Measurements from ENCODE around the gene NDRG4. TPM values are rescaled to one million over a fixed set of nuclear protein-coding genes. Genes with fewer than 3 reads are reported as not detected.

The NDRG4 gene
- total RNA-seq, 2 donors from 2014 or later: 13.4 to 359 TPM

- intact Hi-C loops (cut with DNase I): no loop called here
- DNase-seq (ENCODE audit: low spot score): no peak
- Histone ChIP-seq H3K9me3 (no peaks in the 10 kb centered on the region), H3K27ac (no peak overlapping the region), H3K27me3 (replicated peaks; ENCODE audit: insufficient read depth) (no peaks in the 10 kb centered on the region), H3K4me1 (replicated peaks) (peaks cover 4% of the 10 kb centered on the region), H3K36me3 (no peaks in the 10 kb centered on the region), H3K4me3 (no peak overlapping the region)
- WGBS: 78% methylated on average over 20 of the region's 20 CpGs
- TF ChIP-seq CTCF (IDR thresholded peaks at IDR 0.05) (no peak), POLR2A (IDR thresholded peaks at IDR 0.05) (no peak), POLR2AphosphoS5 (IDR thresholded peaks at IDR 0.05) (no peak)
Observed at GRCh38 chr16:58506241-58507194, 6.6 kb downstream of the NDRG4 start.

DNA sequence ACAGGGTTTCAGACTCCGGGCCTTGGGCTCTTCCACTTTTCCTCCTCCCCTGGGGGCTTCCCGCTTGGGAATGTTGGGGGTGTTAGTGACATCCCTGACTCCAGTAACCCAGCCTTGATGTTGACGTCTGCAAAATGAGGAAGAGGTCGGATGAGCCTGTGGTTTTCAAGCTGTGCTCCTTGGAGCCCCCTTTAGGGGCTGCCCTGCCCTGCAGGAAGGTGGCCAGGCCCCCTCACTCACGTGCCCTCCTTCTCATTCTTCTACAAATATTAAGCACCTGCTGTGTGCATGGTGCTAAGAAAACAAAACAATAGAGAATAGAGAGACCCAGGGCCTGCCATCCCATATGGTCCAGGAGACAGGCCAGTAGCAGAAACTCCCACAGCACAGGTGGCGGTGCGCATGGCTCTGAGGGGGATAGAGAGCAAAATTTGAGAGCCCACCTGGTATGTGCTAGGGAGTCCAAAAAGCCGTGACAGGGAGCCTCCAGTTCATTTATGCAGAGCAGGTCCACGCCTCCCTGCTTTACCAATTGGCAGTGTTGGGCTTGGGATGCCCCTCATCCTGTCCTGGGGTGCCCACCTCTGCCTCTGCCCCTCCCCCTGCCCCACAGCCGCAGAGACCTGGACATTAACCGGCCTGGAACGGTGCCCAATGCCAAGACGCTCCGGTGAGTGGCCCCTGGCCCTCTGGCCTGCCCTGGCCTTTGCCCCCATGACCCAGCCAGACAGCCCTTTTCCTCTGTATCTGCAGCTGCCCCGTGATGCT is 7.4 kb downstream of the NDRG4 start:
- no peak for DNase-seq (ENCODE audit: low spot score)

DNA sequence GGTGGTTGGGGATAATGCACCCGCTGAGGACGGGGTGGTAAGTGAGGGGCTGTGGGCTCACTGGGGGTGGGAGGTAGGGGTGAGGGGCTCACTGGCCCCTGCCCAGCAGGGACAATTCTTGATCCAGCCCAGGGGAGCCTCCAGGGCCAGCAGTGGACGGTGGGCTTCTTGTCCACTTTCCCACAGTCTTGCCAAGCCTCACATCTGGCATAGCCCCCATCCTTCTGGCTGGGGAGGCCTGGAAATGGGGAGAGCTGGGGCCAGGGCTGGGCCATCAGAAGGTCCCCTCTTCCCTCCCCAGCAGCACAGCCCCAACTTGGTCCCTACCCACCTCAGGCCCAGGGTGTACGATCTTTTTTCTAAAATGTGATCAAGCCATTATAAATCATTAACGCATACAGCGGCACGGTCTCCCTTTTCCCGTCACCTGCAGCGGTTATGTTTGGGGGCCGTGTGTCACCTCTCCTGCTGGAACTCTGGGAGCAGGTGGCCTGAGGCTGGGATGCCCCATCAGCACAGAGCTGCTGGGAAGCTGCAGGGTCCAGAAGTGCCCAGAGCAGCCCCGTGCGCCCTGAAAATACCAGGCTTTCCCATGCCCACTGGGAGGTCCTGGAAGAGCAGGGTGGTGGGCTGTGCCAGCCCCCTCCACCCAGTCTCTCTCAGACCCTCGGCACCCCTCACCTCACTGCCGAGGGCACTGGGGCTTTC is 8.2 kb downstream of the NDRG4 start:
- intact Hi-C loops (cut with DNase I): no loop called here
- H3K36me3 ChIP-seq: no peaks in the 10 kb centered on the region
- no peak overlapping the region for H3K4me3 ChIP-seq
- no peak for DNase-seq (ENCODE audit: low spot score)
- no peak for TF ChIP-seq CTCF (IDR thresholded peaks at IDR 0.05)
- TF ChIP-seq POLR2A (IDR thresholded peaks at IDR 0.05): no peak
- no peak for TF ChIP-seq POLR2AphosphoS5 (IDR thresholded peaks at IDR 0.05)
- H3K9me3 ChIP-seq: no peaks in the 10 kb centered on the region
- peaks cover 4% of the 10 kb centered on the region for H3K4me1 ChIP-seq (replicated peaks)
- H3K27me3 ChIP-seq (replicated peaks; ENCODE audit: insufficient read depth): no peaks in the 10 kb centered on the region
- H3K27ac ChIP-seq: no peak overlapping the region
- whole genome bisulfite sequencing: 83% methylated on average over 10 of the region's 14 CpGs

More for the DNA sequence above, 7.4 kb downstream of the NDRG4 start:
- Histone ChIP-seq H3K4me1 (replicated peaks) (peaks cover 4% of the 10 kb centered on the region), H3K4me3 (no peak overlapping the region), H3K9me3 (no peaks in the 10 kb centered on the region), H3K27ac (no peak overlapping the region), H3K36me3 (no peaks in the 10 kb centered on the region), H3K27me3 (replicated peaks; ENCODE audit: insufficient read depth) (no peaks in the 10 kb centered on the region)
- intact Hi-C loops (cut with DNase I): no loop called here
- WGBS: 77% methylated on average over 15 of the region's 15 CpGs
- TF ChIP-seq CTCF (IDR thresholded peaks at IDR 0.05) (no peak), POLR2AphosphoS5 (IDR thresholded peaks at IDR 0.05) (no peak), POLR2A (IDR thresholded peaks at IDR 0.05) (no peak)

DNA sequence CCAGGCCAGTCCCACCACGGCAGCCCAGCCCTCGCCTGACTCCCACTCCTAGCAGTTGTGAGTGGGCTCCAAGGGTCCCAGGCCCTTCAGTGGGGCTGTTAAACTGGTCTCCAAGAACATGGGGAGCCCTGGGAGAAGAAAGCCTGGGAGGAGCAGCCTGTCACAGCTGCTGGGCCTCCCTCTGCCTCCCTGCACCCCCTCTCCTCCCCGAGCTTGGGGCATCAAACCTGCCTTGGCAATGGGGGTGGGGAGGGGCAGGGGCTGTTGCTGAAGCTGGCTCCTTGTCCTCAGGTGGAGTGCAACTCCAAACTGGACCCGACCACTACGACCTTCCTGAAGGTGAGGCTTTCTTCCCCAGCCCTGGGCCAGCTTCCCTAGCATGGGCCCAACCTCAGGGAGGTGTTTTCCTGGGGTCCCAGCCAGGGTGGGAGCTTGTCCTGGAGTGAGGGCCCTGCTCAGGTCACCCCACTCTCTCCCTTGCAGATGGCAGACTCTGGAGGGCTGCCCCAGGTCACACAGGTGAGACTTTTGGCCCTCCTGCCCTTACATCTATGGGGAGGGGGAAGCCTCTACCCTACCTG is 8.8 kb downstream of the NDRG4 start:
- TF ChIP-seq POLR2A (IDR thresholded peaks at IDR 0.05) (no peak), POLR2AphosphoS5 (IDR thresholded peaks at IDR 0.05) (no peak), CTCF (IDR thresholded peaks at IDR 0.05) (no peak)
- H3K36me3 ChIP-seq: no peaks in the 10 kb centered on the region
- no peaks in the 10 kb centered on the region for H3K9me3 ChIP-seq
- intact Hi-C loops (cut with DNase I): no loop called here
- peaks cover 4% of the 10 kb centered on the region for H3K4me1 ChIP-seq (replicated peaks)
- no peaks in the 10 kb centered on the region for H3K27me3 ChIP-seq (replicated peaks; ENCODE audit: insufficient read depth)
- no peak for DNase-seq (ENCODE audit: low spot score)
- WGBS: 83% methylated on average over 5 of the region's 5 CpGs
- H3K4me3 ChIP-seq: no peak overlapping the region
- no peak overlapping the region for H3K27ac ChIP-seq

Data from prostate gland (tissue), 2 donors.